Keratinocyte (primary cell): Measurements from ENCODE around the gene CARD9.

Experiments used
- EZH2 ChIP-seq: IDR thresholded peaks from one replicate; pipeline ENCODE4 v1.6.1; 2012; ENCODE audit warnings: inconsistent platforms, mild to moderate bottlenecking, low read length, moderate library complexity
- TF ChIP-seq, protein P1 (sequence below), 3 experiments: IDR thresholded peaks in 1 of 3; conservative IDR thresholded peaks in 1 of 3; optimal IDR thresholded peaks in 1 of 3; 2 replicates in 2 of 3; 3 replicates in 1 of 3; pipeline versions ENCODE3 to v1.5.1; 2011; ENCODE audit warnings: low read length in 3 of 3, mild to moderate bottlenecking in 3 of 3, moderate library complexity in 2 of 3, control low read depth in 1 of 3, inconsistent platforms in 1 of 3; ENCODE audit not compliant: insufficient read depth in 2 of 3; ENCODE audit errors: extremely low read depth in 1 of 3

- TF ChIP-seq, protein P1, sequence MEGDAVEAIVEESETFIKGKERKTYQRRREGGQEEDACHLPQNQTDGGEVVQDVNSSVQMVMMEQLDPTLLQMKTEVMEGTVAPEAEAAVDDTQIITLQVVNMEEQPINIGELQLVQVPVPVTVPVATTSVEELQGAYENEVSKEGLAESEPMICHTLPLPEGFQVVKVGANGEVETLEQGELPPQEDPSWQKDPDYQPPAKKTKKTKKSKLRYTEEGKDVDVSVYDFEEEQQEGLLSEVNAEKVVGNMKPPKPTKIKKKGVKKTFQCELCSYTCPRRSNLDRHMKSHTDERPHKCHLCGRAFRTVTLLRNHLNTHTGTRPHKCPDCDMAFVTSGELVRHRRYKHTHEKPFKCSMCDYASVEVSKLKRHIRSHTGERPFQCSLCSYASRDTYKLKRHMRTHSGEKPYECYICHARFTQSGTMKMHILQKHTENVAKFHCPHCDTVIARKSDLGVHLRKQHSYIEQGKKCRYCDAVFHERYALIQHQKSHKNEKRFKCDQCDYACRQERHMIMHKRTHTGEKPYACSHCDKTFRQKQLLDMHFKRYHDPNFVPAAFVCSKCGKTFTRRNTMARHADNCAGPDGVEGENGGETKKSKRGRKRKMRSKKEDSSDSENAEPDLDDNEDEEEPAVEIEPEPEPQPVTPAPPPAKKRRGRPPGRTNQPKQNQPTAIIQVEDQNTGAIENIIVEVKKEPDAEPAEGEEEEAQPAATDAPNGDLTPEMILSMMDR (optimal IDR thresholded peaks at IDR 0.05 in 1 of 3, IDR thresholded peaks at IDR 0.05 in 1 of 3, conservative IDR thresholded peaks at IDR 0.05 in 1 of 3; ENCODE audit: extremely low read depth in 1 of 3, insufficient read depth in 2 of 3, low read length in 3 of 3), result no peak
- no peak for TF ChIP-seq EZH2
Observed at GRCh38 chr9:136339958-136340310, 33.5 kb downstream of the CARD9 start.
